Colon (tissue), 2 donors: ENCODE data around the gene TAP2.
"Not testable (repeated sequence)": the region's sequence is repeated elsewhere in the genome, so short reads cannot be mapped to it uniquely, and the experiment has no call there.

ENCODE experiments used
- FAIRE-seq: peaks from 2 replicates; lab custom pipeline; 2012; peaks lifted over from hg19 to GRCh38; lab: Jason Lieb, UNC
- donor health status: control.
- donor health status: control.

TAP2 gene

GRCh38 chr6:32838114-32838958 is at the start of gene TAP2:
TSS of gene TAP2 (minus strand) at chr6:32838739. CDS start at chr6:32838233, 506 bp downstream.
- FAIRE-seq = no peak

GRCh38 chr6:32887616-32888015 is 49.1 kb upstream of the TAP2 start:
- FAIRE-seq = no peak

- FAIRE-seq = no peak
Observed at GRCh38 chr6:32886681-32887383, 48.3 kb upstream of the TAP2 start.

GRCh38 chr6:32885698-32886286 is 47.3 kb upstream of the TAP2 start:
- FAIRE-seq = no peak

GRCh38 chr6:32883789-32884188 is 45.2 kb upstream of the TAP2 start:
- no peak for FAIRE-seq

- no peak for FAIRE-seq
Observed at GRCh38 chr6:32882879-32883250, 44.3 kb upstream of the TAP2 start.

- not testable (repeated sequence) for FAIRE-seq
Observed at GRCh38 chr6:32880962-32881361, 42.4 kb upstream of the TAP2 start.

- no peak for FAIRE-seq
Observed at GRCh38 chr6:32879691-32880090, 41.2 kb upstream of the TAP2 start.

GRCh38 chr6:32876603-32877002 is 38.1 kb upstream of the TAP2 start:
- FAIRE-seq = no peak

GRCh38 chr6:32873947-32874346 is 35.4 kb upstream of the TAP2 start:
- FAIRE-seq = not testable (repeated sequence)

GRCh38 chr6:32868257-32868788 is 29.8 kb upstream of the TAP2 start:
- peak; percentile 73 for FAIRE-seq

GRCh38 chr6:32867554-32868256 is 29.2 kb upstream of the TAP2 start:
- FAIRE-seq = no peak

GRCh38 chr6:32867022-32867477 is 28.5 kb upstream of the TAP2 start:
- no peak for FAIRE-seq

GRCh38 chr6:32865724-32866443 is 27.3 kb upstream of the TAP2 start:
- FAIRE-seq = no peak

GRCh38 chr6:32862725-32863124 is 24.2 kb upstream of the TAP2 start:
- FAIRE-seq = no peak

GRCh38 chr6:32860674-32861073 is 22.1 kb upstream of the TAP2 start:
- FAIRE-seq = no peak

GRCh38 chr6:32858194-32858593 is 19.7 kb upstream of the TAP2 start:
- no peak for FAIRE-seq

GRCh38 chr6:32857156-32857891 is 18.8 kb upstream of the TAP2 start:
- FAIRE-seq = no peak

GRCh38 chr6:32855467-32856174 is 17.1 kb upstream of the TAP2 start:
- no peak for FAIRE-seq
